EH (cell line): Measurements from ENCODE around the gene BFSP2.
A peak's percentile ranks its signal among the peaks of the same experiment; 100 is the strongest.

ENCODE experiments used
- DNase-seq: peaks from one replicate; pipeline ENCODE4 v3.0.0-alpha.2; 2015; ENCODE audit warnings: low read depth

Gene BFSP2, protein sequence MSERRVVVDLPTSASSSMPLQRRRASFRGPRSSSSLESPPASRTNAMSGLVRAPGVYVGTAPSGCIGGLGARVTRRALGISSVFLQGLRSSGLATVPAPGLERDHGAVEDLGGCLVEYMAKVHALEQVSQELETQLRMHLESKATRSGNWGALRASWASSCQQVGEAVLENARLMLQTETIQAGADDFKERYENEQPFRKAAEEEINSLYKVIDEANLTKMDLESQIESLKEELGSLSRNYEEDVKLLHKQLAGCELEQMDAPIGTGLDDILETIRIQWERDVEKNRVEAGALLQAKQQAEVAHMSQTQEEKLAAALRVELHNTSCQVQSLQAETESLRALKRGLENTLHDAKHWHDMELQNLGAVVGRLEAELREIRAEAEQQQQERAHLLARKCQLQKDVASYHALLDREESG

DNA sequence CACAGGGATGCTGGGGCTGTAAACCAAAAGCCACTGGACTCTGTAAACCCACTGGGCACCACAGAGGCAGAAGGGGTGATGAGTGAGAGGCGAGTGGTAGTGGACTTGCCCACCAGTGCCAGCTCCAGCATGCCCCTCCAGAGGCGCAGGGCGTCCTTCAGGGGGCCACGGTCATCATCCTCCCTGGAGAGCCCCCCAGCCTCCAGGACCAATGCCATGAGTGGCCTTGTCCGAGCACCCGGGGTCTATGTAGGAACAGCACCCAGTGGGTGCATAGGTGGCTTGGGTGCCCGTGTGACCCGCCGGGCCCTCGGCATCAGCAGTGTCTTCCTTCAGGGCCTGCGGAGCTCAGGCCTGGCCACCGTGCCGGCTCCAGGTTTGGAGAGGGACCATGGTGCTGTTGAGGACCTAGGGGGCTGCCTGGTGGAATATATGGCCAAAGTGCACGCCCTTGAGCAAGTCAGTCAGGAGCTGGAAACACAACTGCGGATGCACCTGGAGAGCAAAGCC lies at the start of gene BFSP2:
TSS of gene BFSP2 (plus strand) at position 51 of the 510 bp plus-strand sequence. CDS start at position 79, 28 bp downstream.
- no peak for DNase-seq

DNA sequence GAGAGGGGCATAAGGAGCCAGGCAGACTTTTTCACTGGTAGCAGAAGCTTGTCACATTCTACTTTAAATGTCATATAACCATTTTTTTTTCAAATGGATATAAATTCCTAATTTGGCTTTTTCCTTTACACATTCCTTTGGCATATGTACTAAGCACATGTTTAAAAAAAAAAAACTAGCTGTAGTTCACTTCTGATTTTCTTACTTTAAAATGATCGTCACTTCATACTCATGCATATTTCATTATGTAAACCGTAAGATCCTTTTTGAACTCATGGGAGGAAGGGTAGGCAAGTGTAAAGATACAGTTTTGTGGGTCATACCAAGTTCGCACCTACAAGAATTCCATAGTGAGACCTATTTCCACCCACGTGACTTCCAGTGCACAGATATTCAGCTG lies 45.1 kb upstream of the BFSP2 start:
- DNase-seq: no peak

DNA sequence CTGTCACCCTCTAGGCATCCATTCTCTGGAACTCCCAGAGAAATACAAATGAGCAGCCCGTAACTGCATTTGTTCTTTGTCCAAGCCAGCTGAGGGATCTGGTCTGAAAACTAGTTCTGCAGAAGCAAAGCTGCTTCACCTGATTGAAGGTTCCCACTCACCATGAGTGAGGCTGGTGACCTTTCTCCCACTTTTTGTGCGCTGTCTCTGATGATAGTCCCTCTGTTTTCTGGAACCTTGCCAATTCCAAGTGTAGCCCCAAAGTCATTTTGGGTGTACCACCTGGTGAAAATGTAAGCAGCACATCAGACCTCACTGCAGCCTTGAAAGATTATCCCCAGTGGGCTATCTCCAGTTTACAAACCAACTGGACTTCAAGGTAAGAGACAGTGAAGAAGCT lies 39.4 kb upstream of the BFSP2 start:
- no peak for DNase-seq

DNA sequence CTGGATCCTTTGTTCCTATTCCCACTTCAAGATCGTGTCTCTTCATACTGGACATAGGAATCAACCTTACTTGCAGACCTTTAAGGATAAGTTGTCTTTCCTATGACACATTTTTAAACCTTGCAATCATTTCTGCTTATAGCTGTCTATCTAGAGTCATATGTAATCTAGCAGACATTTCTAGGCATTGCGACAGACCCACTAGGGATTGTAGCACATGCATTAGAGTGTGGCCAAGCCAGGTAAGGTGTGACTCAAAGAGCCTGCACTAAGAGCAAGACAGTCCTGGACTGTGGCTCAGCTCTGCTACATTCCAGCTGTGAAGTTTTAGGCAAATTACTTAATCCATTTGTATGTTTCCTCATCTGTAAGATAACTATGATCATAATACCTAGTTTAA lies 38.8 kb upstream of the BFSP2 start:
- no peak for DNase-seq

DNA sequence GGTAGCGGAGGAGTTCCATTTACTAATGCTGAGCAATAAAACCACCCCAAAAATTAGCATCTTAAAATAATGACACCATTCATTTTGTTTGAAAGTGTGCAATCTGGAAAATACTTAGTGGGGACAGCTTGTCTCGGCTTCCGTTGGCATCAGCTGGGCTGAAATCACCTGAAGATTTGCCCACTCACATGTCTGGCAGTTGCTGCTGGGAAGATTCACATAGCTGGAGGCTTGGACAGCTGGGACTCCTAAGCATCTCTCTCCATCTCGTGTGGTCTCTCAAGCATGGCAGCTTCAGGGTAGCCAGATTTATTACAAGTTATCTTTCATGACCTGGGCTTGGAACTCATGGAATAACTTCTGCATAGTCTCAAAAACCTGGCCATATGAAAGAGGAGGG lies 38.4 kb upstream of the BFSP2 start:
- DNase-seq: no peak

DNA sequence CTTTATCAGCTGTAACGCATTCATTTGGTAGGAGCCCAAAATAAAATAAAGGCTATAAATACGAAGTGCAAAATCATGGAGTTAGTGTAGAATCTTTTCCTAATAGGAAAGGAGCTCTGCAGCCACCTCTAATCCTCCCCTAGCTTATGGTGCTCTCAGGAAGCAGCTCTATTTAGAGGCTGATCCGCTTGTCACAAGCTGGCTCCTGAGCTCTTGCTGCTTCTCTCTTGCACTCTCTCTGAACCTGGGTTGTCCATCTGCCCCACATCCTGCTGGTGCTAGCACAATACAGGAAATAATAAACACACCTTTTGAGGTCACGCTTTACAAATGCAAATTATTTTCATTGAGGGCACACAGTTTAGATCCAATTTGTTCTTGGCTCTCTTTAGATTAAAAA lies 37.3 kb upstream of the BFSP2 start:
- no peak for DNase-seq

DNA sequence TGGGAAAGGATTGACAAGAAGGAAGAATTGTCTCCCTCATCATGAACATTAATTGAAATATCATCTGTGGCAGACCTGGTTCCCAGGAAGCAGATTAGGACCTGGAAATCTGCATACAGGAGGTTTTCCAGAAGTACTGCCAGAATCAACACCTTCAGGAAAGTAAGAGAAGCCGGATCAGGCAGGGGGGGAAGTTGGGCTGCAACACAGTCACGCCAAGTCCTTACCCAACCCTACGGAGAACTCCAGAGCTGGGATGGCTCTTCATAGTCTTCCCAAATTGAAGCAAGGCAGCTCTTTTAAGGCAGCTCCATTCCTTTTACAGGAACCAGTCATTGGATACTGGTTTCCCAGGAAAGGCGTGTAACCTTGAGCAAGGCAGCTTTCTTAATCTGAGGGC lies 35.2 kb upstream of the BFSP2 start:
- DNase-seq: no peak

DNA sequence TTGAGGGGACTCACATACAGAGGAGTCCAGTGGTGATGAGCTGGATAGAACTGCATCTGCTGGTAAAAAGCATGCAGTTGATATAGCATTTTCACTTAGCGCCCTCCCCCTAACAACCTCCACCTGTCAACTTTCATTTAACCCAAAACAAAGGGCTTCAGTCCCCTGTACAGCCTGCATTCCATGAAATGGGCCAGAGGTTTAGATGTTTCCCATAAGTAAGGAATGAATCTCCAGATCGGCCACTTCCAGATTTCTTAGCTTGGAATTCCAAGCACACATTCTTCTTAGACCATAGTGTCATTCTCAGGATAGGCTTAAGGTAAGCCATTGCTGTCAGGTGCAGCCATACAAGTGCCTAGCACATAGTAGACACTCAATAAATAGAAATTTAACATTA lies 32.9 kb upstream of the BFSP2 start:
- DNase-seq: no peak

DNA sequence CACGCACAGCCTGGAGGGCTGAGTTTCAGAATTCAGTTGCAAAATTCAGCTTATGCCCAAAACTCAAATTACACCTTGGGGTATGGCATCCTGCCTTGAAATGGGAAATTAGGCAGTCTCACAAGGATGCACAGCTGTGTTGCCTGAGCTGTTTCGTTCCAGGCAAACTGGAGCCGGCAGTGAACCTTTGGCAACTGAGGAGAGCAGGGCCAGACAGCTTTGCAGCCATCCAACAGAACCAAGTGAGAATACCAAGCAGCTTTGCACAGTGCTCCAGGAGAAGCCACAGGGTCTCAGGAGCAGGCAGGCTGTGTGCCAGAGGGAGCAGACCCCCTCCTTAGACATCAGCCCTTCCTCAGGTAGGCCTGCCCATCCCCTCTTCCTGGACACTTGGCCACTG lies 32.5 kb upstream of the BFSP2 start:
- DNase-seq: no peak

DNA sequence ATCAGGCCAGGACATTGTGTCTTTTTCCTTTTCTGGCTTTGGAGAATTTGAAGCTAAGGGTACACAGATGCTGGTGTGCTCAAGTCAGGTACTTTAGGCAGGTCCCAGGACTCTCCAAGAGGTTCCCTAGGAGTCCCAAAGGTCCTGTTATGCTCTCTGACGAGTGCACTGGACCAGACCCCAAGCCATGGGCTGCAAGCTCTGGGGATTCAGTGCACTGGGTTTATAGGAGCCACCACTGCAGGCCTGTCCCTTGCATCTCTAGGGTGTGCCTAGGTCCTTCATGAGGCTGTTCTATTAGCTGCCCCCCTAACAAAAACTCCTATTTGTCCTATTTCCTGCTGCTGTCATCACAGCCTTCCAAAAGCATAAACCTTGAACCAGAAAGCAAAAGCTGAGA lies 31.9 kb upstream of the BFSP2 start:
- no peak for DNase-seq

DNA sequence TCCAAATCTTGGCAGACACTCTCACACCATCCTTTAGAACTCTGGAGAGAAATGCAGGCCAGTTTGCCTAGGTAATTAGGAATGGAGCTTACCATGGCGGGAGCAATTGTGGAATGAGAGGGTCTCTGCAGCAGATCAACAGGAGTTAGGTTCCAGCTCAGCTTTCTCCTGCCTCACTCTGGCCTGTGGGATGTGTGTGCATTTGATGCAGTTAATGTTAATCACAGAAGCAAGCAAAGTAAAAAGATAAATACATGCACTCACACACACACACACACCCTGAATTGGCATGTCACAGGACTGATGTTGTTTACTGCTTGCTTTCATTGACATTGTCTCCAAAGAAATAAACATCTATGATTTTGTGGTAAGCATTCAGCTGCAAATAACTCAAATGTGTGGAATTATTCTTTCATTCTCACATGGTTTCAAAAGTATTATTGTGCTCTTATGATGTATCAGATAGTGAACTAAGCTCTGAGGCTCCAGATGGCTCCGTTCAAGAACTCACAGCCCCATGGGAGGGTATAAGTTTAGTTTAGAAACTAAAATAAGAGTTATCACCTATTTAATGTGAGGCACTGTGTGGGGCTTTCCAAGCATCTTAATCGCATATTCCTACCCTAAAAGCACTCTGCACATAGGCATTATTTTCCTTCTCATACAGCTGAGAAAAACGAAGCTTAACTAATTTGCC lies 31.3 kb upstream of the BFSP2 start:
- DNase-seq: no peak

DNA sequence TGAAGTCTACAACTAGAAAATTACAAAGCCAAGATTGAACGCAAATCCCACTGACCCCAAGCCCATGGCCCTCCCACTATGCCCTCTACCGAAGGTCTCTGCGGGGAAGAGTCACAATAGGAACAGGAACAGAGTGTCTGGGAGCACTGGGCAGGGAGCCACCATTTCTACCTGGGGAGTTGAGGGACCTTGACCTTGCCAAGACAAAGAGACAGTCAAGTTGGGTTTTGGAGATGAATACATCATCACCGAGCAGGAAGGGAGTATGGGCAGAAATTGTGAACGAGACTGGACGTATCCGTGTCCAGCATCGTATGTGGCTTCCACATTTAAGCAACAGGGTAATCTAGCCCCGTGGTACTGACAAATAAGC lies 30.8 kb upstream of the BFSP2 start:
- no peak for DNase-seq

DNA sequence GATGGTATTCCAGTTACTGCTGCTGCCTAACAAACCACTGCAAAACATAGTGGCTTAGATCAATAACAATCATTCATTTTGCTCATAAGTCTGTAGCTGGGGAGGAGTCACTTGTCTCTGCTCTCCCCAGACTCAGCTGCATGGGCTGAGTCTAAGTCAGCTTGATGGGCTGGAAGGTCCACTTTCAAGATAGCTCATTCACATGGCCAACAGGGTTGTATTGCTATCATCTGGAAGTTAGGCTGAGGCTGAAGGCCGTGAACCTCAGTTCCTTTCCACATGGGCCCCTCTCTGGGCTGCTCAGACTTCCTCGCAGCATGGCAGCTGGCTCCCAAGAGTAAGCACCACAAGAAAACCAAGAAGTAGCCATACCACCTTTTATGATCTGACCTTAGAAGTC lies 28.7 kb upstream of the BFSP2 start:
- no peak for DNase-seq

DNA sequence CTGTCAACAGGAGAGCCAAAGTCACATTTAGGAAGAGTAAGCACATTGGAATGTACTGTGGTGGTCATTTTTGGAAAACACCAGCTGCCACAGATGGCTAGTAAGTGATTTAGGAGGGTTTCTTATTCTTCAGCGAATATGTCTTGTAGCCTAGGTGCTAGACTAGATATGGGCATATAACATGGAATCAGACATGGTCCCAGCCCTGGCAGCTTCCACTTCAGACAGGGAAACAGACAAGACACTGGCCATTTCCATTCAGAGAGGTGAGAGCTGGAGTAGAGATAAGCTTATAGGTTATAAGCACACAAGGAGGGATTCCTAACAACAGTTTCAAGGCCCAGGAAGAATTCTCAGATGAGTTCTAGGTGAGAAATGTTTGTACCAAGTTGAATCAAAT lies 28.2 kb upstream of the BFSP2 start:
- no peak for DNase-seq

DNA sequence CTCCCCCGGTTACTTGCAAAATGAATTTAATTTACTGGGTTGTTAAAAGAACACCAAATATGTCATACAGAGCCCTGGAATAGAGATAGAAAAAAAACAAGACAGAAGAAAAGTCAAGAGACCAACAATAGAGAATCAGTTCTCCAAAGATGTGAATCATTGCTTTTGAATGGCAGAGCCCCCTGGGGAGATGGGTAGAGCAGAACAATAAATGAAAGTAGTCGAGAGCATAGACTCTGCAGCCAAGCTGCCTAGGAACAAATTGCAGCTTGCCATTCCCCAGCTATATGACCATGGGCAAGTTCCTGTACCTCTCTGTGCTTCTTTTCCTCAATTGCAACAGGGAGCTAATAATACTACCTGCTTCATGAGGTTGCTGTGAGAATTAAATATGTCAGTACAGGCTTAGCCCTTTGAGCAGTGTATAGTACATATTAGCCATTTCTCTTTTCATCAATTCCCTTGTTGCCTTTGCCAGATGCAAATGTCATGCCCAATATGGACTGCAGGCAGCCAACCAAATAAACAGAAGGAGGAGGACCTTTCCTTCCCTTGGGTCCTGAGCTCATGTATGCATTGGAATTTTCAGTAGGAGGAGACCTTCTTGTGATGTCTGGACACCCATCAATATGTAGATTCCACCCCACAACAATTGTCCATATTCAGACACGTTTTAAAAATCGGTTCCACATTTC lies 25.0 kb upstream of the BFSP2 start:
- DNase-seq: no peak

DNA sequence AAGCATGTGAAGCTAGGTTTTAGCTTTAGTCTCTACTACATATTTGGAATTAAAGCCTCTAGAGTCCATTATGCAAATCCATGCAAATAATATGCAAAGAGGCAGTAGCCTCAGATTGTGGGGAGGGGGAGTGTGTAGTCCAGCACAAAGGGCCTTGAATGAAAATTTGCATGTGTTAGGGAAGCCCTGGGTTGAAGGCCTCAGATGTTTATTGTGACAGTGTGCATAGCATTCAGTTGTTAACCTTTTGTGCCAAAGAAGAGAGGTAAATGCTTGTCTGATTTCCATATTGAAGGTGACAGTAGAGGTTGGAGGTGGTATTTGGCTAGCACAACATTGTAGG lies 24.5 kb upstream of the BFSP2 start:
- DNase-seq: no peak

DNA sequence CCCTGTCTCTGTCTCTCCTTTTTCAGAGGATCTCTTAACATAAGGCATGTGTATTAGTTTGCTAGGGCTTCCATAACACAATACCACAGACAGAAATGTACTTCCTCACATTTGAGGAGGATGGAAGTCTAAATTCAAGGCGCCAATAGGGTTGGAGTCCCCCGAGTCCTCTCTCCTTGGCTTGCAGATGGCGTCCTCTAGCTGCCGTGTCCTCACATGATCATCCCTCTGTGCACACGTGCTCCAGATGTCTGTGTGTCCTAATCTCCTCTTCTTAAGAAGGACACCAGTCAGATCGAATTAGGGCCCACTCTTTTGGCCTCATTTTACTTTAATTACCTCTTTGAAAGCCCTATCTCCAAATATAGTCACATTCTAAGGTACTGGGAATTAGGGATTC lies 23.0 kb upstream of the BFSP2 start:
- no peak for DNase-seq

DNA sequence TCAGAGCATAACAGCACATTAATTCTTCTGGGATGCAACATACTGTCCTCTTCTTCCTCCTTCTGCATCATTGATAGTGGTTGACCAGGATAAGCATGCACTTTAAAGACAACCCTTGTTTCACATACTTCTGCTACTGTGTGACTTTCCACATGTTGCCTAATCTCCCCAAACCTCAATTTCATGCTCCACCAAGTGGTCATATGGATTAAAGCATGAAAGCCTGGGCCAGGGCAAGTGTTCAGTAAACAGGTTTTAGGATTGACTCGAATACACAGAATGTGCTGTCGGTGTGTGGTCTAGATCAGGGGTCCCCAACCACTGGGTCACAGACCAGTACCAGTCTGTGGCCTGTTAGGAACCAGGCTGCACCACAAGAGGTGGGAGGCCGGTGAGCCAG lies 22.5 kb upstream of the BFSP2 start:
- peak; percentile 51 for DNase-seq

DNA sequence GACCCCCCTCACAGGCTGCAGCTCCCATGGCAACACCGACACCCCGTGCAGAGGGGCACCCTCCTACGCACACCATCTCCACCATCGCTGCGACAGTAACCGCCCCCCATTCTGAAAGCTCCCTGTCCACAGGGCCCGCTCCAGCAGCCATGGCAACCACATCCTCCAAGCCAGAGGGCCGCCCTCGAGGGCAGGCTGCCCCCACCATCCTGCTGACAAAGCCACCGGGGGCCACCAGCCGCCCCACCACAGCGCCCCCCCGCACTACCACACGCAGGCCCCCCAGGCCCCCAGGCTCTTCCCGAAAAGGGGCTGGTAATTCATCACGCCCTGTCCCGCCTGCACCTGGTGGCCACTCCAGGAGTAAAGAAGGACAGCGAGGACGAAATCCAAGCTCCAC lies 19.9 kb upstream of the BFSP2 start:
- no peak for DNase-seq

DNA sequence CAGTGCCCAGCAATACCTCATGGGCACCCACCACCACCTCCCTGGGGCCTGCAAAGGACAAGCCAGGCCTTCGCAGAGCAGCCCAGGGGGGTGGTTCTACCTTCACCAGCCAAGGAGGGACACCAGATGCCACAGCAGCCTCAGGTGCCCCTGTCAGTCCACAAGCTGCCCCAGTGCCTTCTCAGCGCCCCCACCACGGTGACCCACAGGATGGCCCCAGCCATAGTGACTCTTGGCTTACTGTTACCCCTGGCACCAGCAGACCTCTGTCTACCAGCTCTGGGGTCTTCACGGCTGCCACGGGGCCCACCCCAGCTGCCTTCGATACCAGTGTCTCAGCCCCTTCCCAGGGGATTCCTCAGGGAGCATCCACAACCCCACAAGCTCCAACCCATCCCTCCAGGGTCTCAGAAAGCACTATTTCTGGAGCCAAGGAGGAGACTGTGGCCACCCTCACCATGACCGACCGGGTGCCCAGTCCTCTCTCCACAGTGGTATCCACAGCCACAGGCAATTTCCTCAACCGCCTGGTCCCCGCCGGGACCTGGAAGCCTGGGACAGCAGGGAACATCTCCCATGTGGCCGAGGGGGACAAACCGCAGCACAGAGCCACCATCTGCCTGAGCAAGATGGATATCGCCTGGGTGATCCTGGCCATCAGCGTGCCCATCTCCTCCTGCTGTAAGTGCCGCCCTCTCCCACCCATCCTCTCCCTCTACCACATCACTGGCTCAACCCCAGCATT lies 19.2 kb upstream of the BFSP2 start:
- DNase-seq: no peak

DNA sequence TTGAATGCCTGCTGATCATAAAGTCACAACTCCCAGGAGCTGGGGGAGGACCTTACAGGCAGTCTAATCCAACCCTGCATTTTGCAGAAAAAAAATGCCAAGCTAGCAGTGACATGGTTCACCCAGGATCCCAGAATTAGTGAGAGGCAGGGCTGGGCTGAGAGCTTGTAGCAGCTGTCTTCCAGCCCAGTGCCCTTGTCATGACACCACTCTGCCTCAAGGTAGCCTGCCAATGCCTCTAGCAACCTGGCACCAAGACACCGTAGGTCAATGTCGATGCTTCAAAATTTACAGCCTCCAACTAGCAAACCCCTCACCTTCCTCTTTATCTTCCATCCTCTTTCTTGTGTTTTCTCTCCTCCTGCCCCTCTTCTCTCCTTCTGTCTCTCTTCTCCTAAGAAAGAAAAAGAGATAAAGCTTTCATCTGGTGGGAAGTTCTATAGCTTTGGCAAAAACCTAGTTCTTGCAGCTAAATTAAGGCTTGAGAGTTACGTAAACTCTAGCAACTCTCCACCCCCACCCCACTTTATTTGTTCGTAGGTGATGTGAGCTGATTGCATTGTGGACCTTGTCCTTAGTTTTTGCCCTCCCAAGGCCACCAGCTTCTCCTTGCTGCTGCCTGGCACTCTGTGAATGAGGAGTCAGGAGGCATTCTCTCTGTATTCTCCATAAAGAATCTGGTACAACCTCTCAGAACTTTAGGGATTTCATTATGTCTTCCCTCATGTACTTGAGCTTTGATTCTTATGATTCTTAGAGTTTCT lies 18.3 kb upstream of the BFSP2 start:
- no peak for DNase-seq

DNA sequence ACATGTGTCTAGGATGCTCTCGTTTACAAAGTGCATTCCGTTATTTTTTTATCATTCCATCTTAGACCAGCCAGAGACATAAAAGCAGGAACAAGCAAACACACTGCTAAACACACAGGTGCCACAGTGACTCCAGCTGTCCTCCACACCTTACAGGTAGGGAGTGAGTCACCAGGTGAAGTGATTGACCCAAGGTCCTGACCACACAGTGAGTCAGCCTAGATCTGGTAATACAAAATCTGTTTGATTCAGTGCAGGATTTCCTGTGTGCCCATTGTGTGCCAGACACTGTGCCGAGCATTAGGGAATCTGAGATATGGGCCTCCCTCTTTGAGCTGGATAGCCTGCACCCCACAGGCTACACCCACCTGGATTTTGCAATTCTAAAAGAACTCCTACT lies 16.7 kb upstream of the BFSP2 start:
- no peak for DNase-seq
